Stimulated activated effector memory CD8-positive, alpha-beta T cell treated with anti-CD3 and anti-CD28 coated beads, Interleukin-12 subunit alpha, Interleukin-12 subunit beta, amount 100 ng/mL, for 72 hours (primary cell): ENCODE results near the gene SPDYA.

Experiments used
- ATAC-seq: fragments of 150-1000 bp; cut with Tn5 transposase; 2 replicates; pipeline ENCODE4 v1.10.0; 2021
- DNase-seq, 2 donors: peaks; one replicate each; pipeline ENCODE4 v3.0.0; 2021 to 2022; ENCODE audit warnings: low spot score in 2 of 2
- H3K27ac Mint-ChIP-seq: one replicate; pipeline ENCODE4 v1.8.0; 2022; ENCODE audit warnings: mild to moderate bottlenecking, mixed read lengths
- H3K36me3 Mint-ChIP-seq: one replicate; pipeline ENCODE4 v1.8.0; 2022; ENCODE audit warnings: mild to moderate bottlenecking, mixed read lengths
- H3K4me1 Mint-ChIP-seq: one replicate; pipeline ENCODE4 v1.8.0; 2022; ENCODE audit warnings: mixed read lengths
- H3K4me3 Mint-ChIP-seq: one replicate; pipeline ENCODE4 v1.8.0; 2022; ENCODE audit warnings: mild to moderate bottlenecking, mixed read lengths
- H3K9me3 Mint-ChIP-seq: one replicate; pipeline ENCODE4 v1.8.0; 2022; ENCODE audit warnings: mixed read lengths

SPDYA gene

DNA sequence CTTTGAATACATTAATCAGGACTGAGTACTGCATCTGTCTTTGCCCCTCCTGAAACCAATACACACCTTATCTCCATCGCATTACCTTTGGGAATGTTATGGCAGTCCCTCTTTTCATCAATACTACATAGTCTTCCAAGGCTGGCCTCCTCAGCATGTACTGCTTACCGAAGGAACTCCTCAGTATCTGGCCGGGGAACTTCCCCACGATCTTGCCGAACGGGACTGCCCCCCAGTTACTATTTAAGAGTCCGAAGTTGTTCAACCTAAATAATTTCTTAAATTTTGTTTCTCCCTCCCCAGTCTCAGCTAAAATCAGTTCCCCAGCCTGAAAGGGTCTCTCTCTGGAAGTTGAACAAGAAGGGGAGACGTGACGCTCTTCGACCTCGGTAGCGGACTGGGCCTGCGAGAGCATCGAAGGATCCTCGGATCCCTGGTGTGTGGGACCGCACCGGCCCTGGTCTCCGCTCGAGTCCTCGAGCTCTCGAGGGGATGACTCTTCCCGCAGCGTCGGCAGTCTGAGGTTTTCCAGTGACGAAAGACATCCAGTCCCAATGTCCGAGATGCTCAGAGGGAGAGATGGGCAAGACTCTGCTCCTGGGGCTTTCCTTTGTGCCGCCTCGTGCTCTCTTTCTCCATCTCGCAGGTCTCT lies 59.0 kb downstream of the SPDYA start:
- peak; percentile 29 for ATAC-seq
- H3K36me3 Mint-ChIP-seq = peaks cover 36% of the 10 kb centered on the region
- no peaks in the 10 kb centered on the region for H3K9me3 Mint-ChIP-seq
- H3K27ac Mint-ChIP-seq = peak overlapping the region; percentile 95
- peaks cover 27% of the 10 kb centered on the region for H3K4me1 Mint-ChIP-seq
- H3K4me3 Mint-ChIP-seq = peak overlapping the region; percentile 96
- no peak for DNase-seq

DNA sequence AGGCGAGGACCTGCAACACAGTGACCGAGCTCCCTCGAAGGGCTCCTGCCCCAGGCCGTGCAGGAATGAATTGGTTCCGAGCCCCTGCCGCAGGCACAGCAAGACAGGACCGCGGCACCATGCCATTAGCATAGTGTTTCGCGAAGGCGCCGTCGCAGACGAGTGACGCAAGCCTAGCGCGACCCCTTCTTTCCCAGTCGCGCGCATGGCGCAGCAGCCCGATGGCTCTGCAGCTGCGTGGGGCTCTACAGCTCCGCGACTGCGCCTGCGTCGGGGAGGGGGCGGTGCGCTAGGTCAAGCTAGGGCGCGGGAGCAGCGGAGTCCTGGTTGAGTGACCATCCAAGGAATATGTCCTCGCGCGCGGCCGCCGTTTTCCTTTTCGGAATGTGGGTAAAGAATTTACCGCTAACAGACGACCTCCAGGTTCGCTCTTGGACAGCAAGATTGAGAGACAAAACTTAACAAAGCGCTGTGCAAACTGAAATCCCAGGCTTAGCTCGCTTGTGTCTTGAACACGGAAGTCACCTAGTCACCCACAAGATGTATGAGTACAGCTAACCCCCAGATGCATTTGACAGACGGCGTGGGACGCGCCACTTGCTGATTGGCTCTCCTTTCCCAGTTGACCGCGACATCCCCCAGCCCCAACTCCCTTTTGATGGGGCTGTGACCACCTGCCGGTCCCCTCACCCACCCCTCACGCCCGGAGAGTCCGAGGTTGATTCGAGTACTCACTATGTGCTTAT lies 59.7 kb downstream of the SPDYA start, which contains the start of gene TRMT61B:
TSS of gene TRMT61B (minus strand) at position 164 of the 746 bp plus-strand sequence. CDS start at position 132, 32 bp downstream.
- H3K9me3 Mint-ChIP-seq = no peaks in the 10 kb centered on the region
- DNase-seq (peak; percentile 97 to 99), ATAC-seq (peak; percentile 97)
- H3K4me3 Mint-ChIP-seq = peak within 1 kb of the TSS; percentile 96
- H3K36me3 Mint-ChIP-seq = peaks cover 30% of the 10 kb centered on the region
- H3K4me1 Mint-ChIP-seq = peaks cover 22% of the 10 kb centered on the region
- peak within 1 kb of the TSS; percentile 95 for H3K27ac Mint-ChIP-seq

DNA sequence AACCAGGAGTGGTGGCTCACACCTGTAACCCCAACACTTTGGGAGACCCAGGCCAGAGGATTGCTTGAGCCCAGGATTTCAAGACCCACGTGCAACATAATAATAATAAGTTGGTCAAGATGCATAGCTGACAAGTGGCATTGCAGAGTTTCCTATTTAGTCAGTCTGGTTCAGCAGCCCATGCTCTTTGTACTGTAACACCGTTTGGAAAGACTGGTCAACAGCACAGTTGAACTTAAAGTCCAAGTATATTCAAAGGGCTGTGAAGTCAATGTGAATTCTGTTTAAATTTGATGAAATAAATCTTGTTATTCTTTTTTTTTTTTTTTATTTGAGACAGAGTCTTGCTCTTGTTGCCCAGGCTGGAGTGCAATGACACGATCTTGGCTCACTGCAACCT lies 61.0 kb downstream of the SPDYA start:
- peak overlapping the region; percentile 96 for H3K4me3 Mint-ChIP-seq
- H3K9me3 Mint-ChIP-seq = no peaks in the 10 kb centered on the region
- ATAC-seq (no peak), DNase-seq (peak in 1 of 2 donors; percentile 42)
- no peak overlapping the region for H3K27ac Mint-ChIP-seq
- H3K36me3 Mint-ChIP-seq = peaks cover 23% of the 10 kb centered on the region
- H3K4me1 Mint-ChIP-seq = peaks cover 15% of the 10 kb centered on the region

DNA sequence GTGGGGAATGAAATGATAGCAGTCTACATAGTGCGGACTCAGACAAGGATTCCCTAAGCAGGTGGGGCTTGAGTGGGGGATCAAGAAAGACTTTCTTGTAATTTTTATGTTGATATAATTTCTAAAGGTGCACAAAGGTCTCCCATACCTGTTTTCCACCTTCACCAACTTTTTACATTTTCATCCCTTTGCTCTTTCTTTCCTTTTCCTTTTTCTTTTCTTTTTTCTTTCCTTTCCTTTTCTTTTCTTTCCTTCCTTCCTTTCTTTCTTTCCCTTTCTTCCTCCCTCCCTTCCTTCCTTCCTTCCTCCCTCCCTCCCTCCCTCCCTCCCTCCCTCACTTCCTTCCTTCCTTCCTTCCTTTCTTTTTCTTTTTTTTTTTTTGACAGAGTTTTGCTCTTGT lies 69.6 kb downstream of the SPDYA start:
- Mint-ChIP-seq H3K27ac (no peak overlapping the region), H3K9me3 (no peaks in the 10 kb centered on the region), H3K36me3 (no peaks in the 10 kb centered on the region), H3K4me1 (no peaks in the 10 kb centered on the region), H3K4me3 (no peak overlapping the region)
- DNase-seq (no peak), ATAC-seq (no peak)

- peaks cover 30% of the 10 kb centered on the region for H3K4me1 Mint-ChIP-seq
- peaks cover 42% of the 10 kb centered on the region for H3K36me3 Mint-ChIP-seq
- no peak overlapping the region for H3K27ac Mint-ChIP-seq
- H3K4me3 Mint-ChIP-seq = no peak overlapping the region
- ATAC-seq = no peak
- no peak for DNase-seq
- no peaks in the 10 kb centered on the region for H3K9me3 Mint-ChIP-seq
These were observed 82.9 kb downstream of the SPDYA start for GRCh38 chr2:28893488-28893887.

GRCh38 chr2:28894470-28895188 lies 84.0 kb downstream of the SPDYA start, which contains the start of gene WDR43:
WDR43 (plus strand) TSS chr2:28894667; CDS start chr2:28894699, 32 bp downstream.
- H3K9me3 Mint-ChIP-seq = no peaks in the 10 kb centered on the region
- H3K27ac Mint-ChIP-seq = peak within 1 kb of the TSS; percentile 98
- DNase-seq (peak; percentile 96 to 99), ATAC-seq (peak; percentile 98)
- H3K36me3 Mint-ChIP-seq = peaks cover 51% of the 10 kb centered on the region
- peak within 1 kb of the TSS; percentile 97 for H3K4me3 Mint-ChIP-seq
- H3K4me1 Mint-ChIP-seq = peaks cover 40% of the 10 kb centered on the region

DNA sequence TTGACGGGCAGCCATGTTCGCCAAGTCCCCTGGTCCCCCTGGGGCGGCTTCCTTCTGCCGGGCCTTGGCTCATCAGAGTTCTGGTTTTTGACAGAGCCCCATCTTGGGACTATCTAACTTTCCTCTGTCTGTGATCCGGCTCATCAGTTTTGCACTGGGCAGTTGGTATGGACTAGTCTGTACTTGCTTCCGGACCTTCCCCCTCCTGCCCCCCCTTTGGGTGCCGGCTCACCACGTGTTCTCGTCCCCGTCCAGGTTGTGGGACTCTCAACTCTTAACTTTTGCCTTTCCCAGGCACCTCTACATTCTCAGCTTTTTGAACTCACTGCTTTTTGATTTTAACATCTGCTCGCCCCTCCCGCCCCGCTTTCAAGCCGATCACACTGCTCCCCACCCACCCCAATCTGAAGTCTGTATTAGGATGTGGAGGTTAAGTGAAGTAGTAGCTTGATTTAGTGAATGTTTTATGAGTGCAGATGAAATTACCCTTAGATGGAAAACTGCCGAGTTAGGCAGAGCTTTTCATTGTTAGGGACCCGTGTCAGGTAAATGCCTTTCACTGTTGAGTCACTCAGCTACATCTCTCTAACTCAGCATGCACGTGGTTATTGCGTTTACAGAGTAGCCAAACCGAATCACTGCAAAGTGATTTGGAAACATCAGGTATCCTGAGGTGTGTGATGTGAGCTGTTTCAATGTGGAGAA lies 84.7 kb downstream of the SPDYA start:
- DNase-seq (peak; percentile 30 to 75), ATAC-seq (peak; percentile 54)
- Mint-ChIP-seq H3K4me3 (peak overlapping the region; percentile 97), H3K36me3 (peaks cover 58% of the 10 kb centered on the region), H3K9me3 (no peaks in the 10 kb centered on the region), H3K4me1 (peaks cover 40% of the 10 kb centered on the region), H3K27ac (peak overlapping the region; percentile 98)

DNA sequence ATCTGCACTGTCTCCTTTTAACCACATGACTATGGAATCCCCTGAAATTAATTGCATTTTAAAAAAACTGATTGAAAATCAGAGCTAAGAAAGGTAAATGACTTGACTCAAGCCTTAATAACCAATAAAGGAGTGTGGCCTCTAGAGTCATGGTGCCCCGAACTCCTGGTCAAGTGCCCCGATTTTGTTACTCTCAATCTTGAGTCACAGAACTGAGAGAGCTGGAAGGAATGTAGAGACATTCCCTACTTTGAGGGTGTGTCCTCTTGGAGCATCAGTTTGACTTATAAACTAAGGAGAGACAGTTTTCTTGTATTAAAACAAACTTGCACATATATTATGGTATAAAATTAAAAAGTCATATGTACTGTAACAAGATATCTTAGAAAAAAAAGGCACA lies 86.3 kb downstream of the SPDYA start:
- H3K27ac Mint-ChIP-seq = no peak overlapping the region

DNA sequence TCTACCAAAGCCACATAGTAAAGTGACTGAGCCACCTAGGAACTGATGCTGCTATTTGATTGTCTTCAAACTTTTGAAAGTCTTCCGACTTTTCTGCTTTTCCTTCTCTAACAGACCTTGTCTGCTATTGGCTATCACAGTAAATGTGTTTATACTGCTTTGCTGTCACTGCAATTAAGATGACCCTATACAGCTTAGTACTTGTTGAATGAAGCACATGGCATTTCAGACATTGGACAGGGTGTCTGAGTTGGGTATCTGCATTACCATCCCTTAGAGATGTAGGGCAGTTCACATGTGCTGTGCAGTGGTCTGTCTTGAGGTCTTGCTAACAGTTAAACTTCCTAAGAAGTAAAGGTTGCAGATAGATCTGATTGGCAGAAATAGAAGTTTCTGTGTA lies 87.4 kb downstream of the SPDYA start:
- Mint-ChIP-seq H3K27ac (peak overlapping the region; percentile 12), H3K36me3 (peaks cover 85% of the 10 kb centered on the region), H3K4me1 (peaks cover 59% of the 10 kb centered on the region), H3K4me3 (peak overlapping the region; percentile 97), H3K9me3 (no peaks in the 10 kb centered on the region)
- ATAC-seq (no peak), DNase-seq (no peak)

More for the DNA sequence above, 86.3 kb downstream of the SPDYA start:
- DNase-seq (no peak), ATAC-seq (no peak)
- H3K9me3 Mint-ChIP-seq = no peaks in the 10 kb centered on the region
- H3K36me3 Mint-ChIP-seq = peaks cover 74% of the 10 kb centered on the region
- peaks cover 55% of the 10 kb centered on the region for H3K4me1 Mint-ChIP-seq
- H3K4me3 Mint-ChIP-seq = peak overlapping the region; percentile 97
